COLO668 (cell line): Measurements from ENCODE around the gene DHRS9.

Experiments
- DNase-seq: peaks from one replicate; lab custom pipeline; 2025; ENCODE audit not compliant: unreplicated experiment; lab: John Stamatoyannopoulos, UW

Gene DHRS9

GRCh38 chr2:169065422-169065821, 3.9 kb upstream of the DHRS9 start:
- DNase-seq: no peak

GRCh38 chr2:169065864-169066517, 3.4 kb upstream of the DHRS9 start:
- DNase-seq: no peak

GRCh38 chr2:169066897-169067296, 2.5 kb upstream of the DHRS9 start:
- DNase-seq: no peak

GRCh38 chr2:169069833-169070232, 470 bp downstream of the DHRS9 start:
- no peak for DNase-seq

GRCh38 chr2:169071455-169071854, 2.1 kb downstream of the DHRS9 start:
- DNase-seq: no peak

GRCh38 chr2:169072163-169072925, 3.0 kb downstream of the DHRS9 start:
- DNase-seq: no peak

GRCh38 chr2:169073211-169073962, 4.0 kb downstream of the DHRS9 start:
- no peak for DNase-seq

GRCh38 chr2:169073963-169074751, 4.8 kb downstream of the DHRS9 start:
- DNase-seq: no peak

GRCh38 chr2:169077674-169078240, 8.4 kb downstream of the DHRS9 start:
- DNase-seq: no peak

GRCh38 chr2:169080250-169081069, 11.1 kb downstream of the DHRS9 start:
- no peak for DNase-seq

GRCh38 chr2:169081551-169081950, 12.2 kb downstream of the DHRS9 start:
- no peak for DNase-seq

GRCh38 chr2:169082995-169083394, 13.6 kb downstream of the DHRS9 start:
- no peak for DNase-seq

- no peak for DNase-seq
Observed at GRCh38 chr2:169086893-169087467, 17.6 kb downstream of the DHRS9 start.

- no peak for DNase-seq
Observed at GRCh38 chr2:169087757-169088379, 18.5 kb downstream of the DHRS9 start.

GRCh38 chr2:169089182-169089581, 19.8 kb downstream of the DHRS9 start:
- no peak for DNase-seq

GRCh38 chr2:169090133-169090820, 20.9 kb downstream of the DHRS9 start:
- no peak for DNase-seq

GRCh38 chr2:169091256-169091655, 21.9 kb downstream of the DHRS9 start:
- DNase-seq: no peak

GRCh38 chr2:169091761-169092519, 22.6 kb downstream of the DHRS9 start:
- no peak for DNase-seq
